ENCODE results near the gene UTS2R.

UTS2R gene

DNA sequence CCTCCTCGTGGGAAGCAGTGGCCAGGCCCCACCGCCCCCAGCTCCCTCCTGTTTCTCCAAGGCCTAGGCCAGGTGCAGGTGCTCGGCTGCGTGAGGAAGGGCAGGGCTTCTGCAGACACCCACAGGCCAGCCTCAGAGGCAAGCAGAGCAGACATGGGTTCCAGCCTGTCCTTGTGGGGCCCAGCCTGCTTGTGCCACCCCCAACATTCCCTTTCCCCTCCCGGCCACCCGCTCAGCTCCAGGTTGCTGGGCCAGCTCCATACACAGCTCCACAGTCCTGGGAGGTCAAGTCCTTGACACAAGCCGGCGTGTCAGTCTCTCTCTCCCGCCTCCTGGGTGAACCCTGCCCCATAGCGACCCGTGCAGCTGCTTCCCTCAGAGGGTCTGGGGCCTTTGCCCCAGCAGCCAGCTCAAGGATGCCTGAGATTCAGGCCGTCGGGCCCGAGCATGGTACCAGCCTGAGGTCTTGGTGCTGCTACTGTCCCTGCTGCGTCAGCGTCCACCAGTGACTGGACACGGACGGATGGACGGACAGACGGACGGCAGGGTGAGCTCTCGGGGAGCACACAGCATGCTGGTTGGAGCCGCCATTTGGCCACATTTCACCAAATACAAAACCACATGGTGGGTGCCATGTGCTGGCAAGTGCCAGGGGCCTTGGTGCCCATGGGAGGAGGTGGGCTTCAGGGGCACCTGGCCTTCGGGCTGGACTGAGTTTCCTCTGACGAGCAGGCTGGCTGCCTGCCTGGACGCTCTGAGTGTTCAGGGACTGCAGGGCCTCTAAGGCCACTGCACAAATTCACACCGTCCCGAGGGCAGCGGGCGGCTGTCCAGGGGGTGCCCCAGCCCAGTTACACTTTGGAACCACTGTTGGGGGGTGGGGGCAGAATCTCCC lies 46.0 kb upstream of the UTS2R start:
- no peak for TF ChIP-seq CTCF (IDR thresholded peaks at IDR 0.05; ENCODE audit: extremely low read depth, missing control alignments)
- peak; percentile 29 for DNase-seq (ENCODE audit: low spot score)

DNA sequence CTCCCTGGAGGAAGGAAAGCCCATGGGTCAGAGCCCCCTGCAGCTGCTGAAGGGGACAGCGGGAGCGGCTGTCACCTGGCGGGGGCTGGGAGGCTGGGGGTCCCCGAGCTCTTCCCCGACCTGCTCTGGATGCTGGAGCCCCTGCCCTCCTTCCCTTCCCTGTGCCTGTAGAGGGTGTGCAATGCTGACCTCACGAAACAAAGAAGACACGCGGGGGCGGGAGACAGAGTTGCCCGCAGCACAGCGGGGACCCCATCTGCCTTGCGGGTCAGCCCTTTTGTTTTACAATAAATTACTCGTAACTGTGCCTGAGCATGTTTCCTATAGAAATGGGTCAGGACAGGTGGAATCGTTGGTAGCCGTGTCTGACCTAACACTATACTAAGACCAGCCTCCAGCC lies 44.3 kb upstream of the UTS2R start:
- DNase-seq (ENCODE audit: low spot score), result no peak
- TF ChIP-seq CTCF (IDR thresholded peaks at IDR 0.05; ENCODE audit: extremely low read depth, missing control alignments), result no peak

DNA sequence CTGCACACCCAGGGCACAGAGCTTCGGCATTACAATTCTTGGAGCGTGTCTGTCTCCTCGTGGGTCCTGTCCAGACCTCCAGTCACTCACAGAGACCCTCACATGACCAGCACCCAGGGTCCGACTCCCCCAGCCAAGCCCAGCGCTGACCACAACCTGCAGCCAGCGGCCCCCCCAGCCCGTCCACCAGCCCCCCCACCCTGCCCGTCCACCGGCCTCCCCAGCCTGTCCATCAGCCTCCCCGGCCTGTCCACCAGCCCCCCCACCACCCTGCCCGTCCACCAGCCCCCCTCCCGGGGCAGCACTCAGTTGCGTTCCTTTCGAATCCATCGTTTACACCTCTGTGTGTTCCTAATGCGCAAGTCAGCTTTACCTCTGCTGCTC lies 43.8 kb upstream of the UTS2R start:
- DNase-seq (ENCODE audit: low spot score), result no peak
- TF ChIP-seq CTCF (IDR thresholded peaks at IDR 0.05; ENCODE audit: extremely low read depth, missing control alignments), result no peak

DNA sequence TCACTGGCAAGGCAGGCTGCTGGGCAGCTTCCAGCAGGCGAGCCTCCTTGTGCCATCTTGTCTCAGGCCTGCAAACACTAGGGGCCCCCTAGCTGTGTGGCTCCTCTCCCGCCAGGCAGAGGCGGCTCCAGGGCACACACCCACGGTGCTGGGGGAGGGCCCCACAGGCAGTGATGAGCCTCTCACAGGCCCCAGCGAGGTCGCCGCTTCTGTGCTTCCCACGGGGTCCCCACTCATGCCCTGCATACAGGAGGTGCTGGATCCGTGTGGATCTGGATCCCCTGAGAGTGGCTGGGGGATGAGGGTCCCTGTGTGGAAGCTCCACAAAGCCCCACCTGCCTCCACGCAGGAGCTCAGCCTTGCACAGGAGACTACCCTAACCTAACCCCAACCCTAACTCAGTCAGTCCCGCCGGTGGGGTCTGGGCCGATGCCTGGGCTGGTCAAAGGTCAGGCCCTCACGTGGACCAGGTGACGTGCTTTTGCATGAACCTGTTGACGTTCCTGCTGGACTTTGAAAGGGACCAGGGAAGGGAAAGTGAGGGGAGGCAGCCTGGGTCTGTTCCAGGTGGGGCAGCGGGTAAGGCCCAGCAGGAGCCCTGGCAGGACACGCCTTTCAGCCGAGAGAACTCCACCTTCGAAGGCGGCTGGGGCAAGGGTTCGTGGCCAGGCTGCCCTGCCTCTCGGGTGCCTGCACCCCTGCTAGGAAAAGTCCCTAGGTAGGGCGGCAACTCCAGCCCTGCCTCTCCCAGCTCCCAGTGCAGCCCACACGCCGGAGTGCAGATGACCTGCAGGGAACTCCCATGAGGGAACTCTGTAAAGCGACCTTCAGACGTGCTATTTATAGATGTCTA lies 43.2 kb upstream of the UTS2R start:
- no peak for DNase-seq (ENCODE audit: low spot score)
- TF ChIP-seq CTCF (IDR thresholded peaks at IDR 0.05; ENCODE audit: extremely low read depth, missing control alignments), result no peak

DNA sequence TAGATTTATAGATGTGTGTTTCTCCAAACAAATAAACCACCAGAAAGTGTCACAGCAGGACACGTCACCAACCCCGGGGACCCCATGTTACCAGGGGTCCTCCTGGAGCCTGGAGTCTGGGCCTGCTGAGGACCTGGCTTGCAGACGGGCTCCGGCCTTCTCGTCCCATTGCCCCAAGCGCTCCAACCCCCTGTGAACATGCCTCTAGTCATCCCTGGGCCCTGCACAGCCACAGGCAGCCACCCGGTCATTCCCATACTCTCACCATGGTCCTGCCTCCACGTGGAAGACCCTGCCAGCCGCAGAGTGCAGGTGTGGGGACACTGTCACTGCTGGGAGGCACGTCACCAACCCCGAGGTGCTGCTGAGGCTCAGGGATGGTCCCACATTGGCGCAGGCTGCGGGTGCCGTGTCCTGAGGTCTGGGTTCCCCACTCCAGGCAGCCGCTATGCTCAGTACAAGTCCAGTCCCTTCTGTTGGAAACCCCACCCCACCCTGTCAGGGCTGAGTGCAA lies 42.5 kb upstream of the UTS2R start:
- no peak for DNase-seq (ENCODE audit: low spot score)
- no peak for TF ChIP-seq CTCF (IDR thresholded peaks at IDR 0.05; ENCODE audit: extremely low read depth, missing control alignments)

DNA sequence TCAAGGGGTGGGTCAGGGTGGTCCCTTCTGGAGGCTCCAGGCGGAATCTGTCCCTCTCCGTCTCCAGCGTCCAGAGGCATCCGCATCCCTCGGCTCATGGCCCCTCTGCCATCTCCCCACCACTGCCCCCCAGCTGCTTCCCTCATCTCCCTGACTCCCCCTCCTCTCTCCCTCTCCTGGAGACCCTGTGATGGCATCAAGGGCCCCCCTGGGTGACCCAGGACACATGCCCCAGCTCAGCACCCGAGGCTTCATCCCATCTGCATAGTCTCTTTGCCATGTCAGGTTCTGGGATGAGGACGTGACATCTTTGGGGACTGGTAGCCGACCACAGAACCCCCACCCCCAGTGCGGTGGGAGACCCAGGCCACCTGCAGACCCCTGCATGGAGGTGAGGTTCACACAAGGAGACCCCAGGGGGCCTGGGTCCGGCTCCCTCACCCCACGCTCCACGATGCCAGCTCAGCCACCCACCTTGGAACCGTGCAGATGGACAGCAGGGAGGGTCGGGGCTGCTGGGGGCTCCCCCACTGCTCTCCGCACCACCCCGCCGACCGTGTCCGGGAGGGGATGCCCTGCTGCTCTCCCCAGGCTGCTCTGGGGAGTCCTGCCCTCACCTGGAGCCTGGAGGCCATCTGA lies 41.8 kb upstream of the UTS2R start:
- DNase-seq (ENCODE audit: low spot score), result no peak
- no peak for TF ChIP-seq CTCF (IDR thresholded peaks at IDR 0.05; ENCODE audit: extremely low read depth, missing control alignments)
